ENCODE results near the gene MRGPRG.

DNA sequence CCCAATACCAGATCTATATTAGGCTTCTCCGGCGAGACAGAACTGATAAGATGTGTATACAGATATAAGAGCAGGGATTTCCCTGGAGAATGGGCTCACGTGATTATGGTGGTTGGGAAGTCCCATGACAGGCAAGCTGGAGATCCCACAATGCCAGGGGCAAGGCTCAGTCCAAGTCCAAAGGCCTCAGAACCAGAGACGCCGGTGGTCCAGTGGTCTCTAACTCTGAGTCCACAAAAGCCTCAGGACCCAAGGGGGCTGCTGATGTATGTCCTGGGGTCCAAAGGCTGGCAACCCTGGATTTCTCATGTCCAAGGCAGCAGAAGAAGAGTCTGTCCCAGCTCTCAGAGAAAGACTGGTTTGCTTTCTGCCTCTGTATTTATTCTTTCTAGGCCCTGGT is 37.7 kb downstream of the MRGPRG start:
- TF ChIP-seq CTCF (IDR thresholded peaks at IDR 0.05; ENCODE audit: low read depth, low read length, poor library complexity, severe bottlenecking) = no peak
- TF ChIP-seq EZH2phosphoT487 (IDR thresholded peaks at IDR 0.05; ENCODE audit: borderline replicate concordance, low read length) = no peak
